HG03432 (cell line): ENCODE measurements around the gene LEUTX.
"Not testable (repeated sequence)": the region's sequence is repeated elsewhere in the genome, so short reads cannot be mapped to it uniquely, and the experiment has no call there.

Source experiments
- ATAC-seq: cut with Tn5 transposase; IDR thresholded peaks from one replicate; pipeline ENCODE4 v1.9.1; 2021; ENCODE audit warnings: mild to moderate bottlenecking, moderate library complexity; ENCODE audit not compliant: unreplicated experiment

LEUTX gene

GRCh38 chr19:39778763-39779162 is at the start of gene LEUTX:
TSS of gene LEUTX (plus strand) at chr19:39778854. CDS start at chr19:39778921, 67 bp downstream.
- no peak for ATAC-seq

- no peak for ATAC-seq
Measured at GRCh38 chr19:39729594-39729993, 49.1 kb upstream of the LEUTX start.

DNA sequence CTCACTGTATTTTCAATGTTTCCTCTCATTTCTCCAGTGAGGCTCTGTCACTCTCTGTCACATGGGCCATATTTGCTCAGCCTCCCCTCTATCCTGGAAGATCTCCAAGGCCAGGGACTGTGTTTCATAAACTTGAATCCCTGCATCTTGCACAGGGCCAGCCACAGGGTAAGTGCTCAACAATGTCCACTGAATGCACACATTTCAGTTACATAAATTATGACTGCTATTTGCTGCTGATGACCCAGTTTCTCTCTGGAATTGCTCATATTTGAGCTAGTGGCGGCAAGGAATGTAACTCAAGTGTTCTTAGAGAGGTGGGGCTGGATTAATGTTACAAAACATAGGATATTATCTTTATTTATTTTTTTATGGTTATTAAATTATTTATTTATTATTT is 47.0 kb upstream of the LEUTX start:
- ATAC-seq = no peak

- no peak for ATAC-seq
Measured at GRCh38 chr19:39733841-39734240, 44.8 kb upstream of the LEUTX start.

DNA sequence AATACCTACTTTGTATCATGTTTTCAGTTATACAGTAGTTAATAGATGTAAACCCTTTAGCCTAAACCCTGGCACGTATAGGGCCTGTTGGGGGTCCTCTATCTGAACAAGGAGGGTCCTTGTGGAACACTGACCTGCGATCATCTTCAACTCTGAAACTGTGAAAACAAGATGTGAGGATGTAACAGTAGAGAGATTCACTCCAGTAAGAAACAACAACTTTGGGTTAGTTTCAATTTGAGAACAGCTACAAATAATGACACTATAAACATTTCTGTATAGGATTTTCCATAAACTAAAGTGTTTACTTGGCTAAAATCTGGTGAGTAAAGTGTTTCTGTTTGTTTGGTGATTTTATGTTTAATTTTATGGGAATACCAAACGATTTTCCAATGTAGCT is 43.0 kb upstream of the LEUTX start:
- no peak for ATAC-seq

- no peak for ATAC-seq
Measured at GRCh38 chr19:39736088-39736487, 42.6 kb upstream of the LEUTX start.

DNA sequence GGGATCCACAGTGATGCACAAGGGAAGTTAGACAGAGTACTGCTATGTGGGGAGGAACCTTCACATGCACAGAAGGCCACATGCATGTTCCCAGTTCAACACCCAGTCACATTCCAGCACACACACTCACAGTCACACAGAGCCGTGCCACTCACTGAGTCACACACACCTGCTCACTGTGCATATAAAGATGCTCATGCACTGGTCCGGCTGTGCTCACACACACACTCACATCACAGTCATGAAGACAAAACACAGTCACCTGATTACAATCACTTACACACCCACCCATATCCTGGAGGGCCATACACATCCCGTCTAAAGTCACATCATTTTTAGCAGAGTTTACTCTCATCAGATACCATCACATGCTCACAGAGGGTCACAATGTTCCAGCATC is 41.3 kb upstream of the LEUTX start:
- ATAC-seq = no peak

GRCh38 chr19:39737891-39738290 is 40.8 kb upstream of the LEUTX start, which contains the start of gene CLC:
TSS of gene CLC (minus strand) at chr19:39738029. CDS start at chr19:39737952, 77 bp downstream.
- no peak for ATAC-seq

DNA sequence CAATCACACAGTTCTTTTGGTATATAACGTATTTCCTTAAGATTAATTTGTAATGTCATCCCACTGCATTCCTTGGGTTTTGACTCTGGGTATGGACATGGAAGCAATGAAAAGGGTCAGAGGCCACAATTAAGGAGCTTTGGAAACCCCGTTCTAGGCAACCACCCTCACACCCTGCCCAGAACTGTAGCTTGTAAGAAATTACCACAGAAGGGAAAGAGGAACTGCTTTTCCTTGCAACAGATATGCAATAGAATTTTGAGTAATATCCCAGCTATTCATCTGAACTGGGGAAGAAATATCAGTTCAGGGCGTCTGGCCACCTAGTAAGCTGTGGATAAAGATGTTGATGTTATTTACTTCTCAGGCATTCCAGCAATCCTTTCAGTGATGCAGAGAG is 39.8 kb upstream of the LEUTX start:
- no peak for ATAC-seq

DNA sequence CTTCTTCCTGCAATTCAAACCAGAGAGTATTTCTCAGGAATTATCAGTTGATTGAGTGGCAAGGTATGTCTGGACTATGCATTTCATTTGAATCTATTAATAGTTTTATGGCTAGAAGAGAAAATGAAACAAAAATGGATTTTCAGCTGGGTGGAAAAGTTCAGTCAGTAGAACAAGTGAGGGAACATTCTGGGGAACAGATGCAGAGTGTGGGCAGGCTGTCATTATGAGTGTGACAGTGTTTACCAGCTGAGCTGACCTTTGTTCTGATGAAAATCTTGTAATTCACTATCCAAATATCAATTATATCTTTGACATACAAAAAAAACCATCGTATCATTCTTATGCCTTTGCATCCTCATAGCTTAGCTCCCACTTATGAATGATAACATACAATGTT is 38.3 kb upstream of the LEUTX start:
- ATAC-seq = no peak

GRCh38 chr19:39745643-39746042 is 33.0 kb upstream of the LEUTX start:
- ATAC-seq = no peak

- no peak for ATAC-seq
Measured at GRCh38 chr19:39746836-39747529, 31.7 kb upstream of the LEUTX start.

DNA sequence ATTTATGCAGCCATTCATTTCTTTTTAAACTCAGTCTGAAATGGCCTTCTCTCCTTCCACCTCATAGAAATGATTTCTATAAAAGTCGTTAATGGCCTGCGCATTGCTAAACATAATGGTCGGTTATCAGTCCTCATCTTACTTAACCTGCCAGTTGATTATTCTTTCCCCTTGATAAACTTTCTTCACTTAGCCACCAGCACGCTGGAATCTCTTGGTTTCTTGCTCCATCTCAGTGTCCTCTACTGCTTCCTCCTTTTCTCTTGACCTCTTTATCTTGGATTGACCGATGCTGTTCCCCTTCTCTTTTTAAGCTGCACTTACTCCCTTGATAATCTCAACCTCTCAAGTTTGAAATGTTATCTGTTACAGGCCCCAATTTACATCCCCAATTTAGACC is 28.7 kb upstream of the LEUTX start:
- ATAC-seq = no peak

DNA sequence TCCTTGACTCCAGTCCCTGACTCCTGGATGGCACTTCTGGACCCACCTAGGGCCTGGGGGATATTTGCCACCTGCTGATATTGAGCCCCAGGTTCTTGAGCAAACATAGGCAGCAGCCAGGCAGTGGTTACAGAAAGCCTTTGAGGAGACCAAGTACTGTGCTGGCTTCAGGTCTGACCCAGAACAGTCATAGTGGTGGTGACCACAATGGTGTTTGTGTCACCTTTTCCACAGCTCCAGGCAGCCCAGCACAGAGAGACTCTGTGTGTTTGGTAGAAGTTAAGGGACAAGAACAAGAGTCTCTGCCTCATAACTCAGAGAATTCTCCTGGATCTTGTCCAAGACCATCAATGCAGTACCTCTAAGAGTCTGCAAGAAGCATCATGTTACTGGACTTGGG is 26.3 kb upstream of the LEUTX start:
- no peak for ATAC-seq

- ATAC-seq = no peak
Measured at GRCh38 chr19:39752795-39753194, 25.9 kb upstream of the LEUTX start.

DNA sequence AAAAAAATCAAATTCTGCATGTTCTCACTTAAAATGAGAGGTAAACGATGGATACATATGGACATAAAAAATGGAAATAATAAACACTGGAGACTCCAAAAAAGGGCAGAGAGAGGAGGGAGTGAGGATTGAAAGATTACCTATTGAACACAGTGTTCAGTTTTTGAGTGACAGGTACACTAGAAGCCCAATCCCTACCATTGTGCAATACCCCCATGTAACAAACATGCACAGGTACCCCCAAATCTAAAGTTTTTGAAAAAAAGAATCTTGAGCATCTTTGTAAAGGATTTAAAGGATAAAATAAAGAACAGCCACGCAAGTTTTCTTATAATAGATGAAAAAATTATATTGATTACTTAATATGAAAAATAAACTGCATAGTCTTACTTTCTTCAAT is 24.1 kb upstream of the LEUTX start:
- no peak for ATAC-seq

DNA sequence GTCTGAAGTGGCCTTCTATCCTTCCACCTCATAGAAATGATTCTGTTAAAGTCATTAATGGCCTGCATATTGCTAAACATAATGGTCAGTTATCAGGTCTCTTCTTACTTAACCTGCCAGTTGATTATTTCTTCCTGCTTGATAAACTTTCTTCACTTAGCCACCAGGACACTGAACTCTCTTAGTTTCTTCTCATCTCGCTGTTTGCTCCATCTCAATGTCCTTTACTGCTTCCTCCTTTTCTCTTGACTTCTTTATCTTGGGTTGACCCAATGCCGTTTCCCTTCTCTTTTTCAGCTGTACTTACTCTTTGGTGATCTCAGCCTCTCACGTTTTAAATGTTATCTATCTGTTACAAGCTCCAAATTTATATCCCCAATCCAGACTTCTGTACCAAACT is 23.7 kb upstream of the LEUTX start:
- no peak for ATAC-seq

DNA sequence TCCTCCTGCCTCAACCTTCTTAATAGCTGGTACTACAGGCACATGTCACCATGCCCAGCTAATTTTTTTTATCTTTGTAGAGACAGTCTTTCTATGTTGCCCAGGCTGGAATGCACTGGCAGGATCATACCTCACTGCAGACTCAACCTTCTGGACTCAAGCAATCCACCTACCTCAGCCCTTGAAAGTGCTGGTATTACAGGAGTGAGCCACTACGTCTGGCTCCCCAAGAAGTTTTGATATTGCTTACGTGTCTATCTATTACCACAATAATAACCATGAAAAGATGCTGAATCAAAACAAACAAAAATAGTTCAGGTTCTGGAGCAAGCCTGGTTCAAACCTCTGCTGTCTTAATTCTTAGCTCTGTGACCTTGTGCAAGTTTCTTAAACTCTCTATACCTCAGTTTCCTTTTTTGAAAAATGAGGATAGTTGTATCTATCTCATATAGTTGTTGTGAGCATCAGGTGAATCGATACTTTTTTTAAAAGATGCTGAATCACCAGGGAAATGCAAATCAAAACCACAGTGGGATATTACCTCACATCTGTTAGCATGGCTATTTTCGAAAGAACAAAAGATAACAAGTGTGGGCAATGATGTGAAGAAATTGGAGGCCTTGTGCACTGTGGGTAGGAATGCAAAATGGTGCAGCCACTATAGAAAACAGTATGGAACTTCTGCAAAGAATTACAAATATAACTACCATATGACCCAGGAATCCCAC is 19.0 kb upstream of the LEUTX start:
- peak; percentile 52 for ATAC-seq

DNA sequence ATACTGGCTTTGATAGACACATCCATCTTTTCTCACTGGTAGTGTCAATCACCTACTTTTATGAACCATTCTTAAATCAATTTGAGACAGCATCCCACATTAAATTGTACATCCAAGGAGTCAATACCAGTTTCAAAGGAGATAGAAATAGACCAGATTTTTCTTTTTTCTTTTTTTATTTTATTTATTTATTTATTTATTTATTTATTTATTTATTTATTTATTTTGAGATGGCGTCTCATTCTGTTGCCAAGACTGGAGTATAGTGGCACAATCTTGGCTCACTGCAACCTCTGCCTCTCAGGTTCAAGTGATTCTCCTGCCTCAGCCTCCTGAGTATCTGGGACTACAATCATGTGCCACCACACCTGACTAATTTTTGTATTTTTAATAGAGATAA is 16.8 kb upstream of the LEUTX start:
- ATAC-seq = not testable (repeated sequence)

GRCh38 chr19:39765091-39766076 is 13.3 kb upstream of the LEUTX start:
- ATAC-seq = no peak

GRCh38 chr19:39768334-39768733 is 10.3 kb upstream of the LEUTX start:
- no peak for ATAC-seq
